ENCODE data around the gene MST1R.
A peak's percentile ranks its signal among the peaks of the same experiment; 100 is the strongest.
"Not testable (repeated sequence)": the region's sequence is repeated elsewhere in the genome, so short reads cannot be mapped to it uniquely, and the experiment has no call there.

The MST1R gene

DNA sequence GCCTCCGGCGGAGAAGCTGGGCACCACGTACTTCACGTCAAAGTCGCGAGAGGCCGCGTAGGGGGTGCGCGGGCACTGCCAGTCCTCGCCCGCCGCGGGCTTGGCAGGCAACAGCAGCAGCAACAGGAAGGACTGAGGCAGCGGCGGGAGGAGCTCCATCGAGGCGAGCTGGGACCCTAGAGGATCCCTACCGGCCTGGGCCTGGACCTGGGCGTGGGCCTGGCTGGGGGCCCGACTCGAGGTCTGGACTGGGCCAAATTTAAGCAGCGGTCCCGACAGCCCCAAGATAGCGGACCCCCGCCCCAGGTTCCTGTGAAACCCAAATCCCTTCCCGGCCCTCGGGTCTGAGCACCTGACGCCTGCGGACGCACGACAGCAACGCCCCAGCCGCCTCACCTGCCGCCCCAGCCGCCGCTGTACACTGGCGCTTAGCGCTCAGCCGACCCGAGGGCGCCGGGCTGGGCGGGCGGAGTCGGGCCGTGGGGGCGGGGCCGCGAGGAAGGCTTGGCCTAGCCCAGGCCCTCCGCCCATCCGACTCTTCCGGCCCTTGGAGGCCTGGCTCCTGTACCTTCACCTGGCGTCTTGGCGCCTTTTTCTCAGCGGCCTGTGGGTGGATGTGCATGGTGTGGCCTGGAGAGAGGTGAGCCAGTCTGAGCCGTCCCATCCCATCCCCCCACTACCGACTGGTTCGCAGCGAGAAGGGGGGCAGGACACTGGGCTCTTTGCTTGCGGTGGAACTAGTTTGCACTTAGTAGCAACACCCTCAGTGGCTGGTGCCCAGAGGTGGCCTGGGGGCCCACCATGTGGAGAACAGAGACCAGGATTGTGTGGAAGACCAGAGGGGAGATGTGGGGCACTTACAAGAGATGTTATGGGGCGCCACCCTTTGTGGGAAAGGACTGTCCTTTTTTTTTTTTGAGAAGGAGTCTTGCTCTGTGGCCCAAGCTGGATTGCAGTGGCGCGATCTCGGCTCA lies at the start of gene MST1R:
Gene MST1R (minus strand): TSS at position 423 of the 974 bp plus-strand sequence. CDS start 264 bp downstream, at position 159.
- DNase-seq = peak; percentile 81

GRCh38 chr3:49952924-49953323 lies 49.3 kb upstream of the MST1R start:
- no peak for DNase-seq

DNA sequence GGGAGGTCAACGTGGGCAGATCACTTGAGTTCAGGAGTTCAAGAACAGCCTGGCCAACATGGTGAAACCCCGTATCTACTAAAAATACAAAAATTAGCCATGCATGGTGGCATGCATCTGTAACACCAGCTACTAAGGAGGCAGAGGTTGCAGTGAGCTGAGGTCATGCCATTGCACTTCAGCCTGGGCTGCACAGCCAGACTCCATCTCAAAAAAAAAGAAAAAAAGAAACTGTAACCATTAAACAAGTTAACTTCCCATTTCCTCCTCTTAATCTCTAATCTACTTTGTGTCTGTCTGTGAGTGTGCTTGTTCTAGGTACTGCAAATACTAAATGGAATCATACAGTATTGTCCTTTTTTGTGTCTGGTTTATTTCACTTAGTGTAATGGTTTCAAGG lies 39.0 kb upstream of the MST1R start:
- DNase-seq = no peak

DNA sequence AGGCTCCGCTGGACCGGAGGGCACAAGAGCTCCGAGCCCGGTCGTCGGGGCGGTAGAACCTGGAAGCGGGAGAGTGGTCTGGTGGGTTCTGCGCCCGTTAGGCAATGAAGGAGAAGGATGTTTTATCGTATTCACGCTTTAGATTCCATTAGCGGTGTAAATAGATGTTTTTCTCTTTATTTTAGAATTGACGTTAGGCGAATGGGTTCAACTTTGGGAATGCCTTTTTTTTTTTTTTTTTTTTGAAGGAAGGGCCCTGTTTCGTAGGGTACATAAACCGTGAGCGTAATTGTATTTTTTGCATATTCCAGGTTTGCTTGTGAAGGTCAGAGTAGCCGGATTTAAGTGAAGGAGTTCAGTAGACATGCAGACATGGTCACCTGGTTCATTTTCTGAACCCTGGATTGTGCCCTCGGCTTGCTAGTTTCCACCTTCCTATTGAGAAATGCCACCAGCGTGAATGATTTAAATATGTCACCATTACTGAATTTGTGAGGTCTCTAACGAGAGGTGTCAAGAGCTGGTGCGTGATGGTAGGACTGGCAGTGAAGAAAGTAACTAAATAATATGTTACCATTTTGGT lies 37.1 kb upstream of the MST1R start:
- DNase-seq = no peak

DNA sequence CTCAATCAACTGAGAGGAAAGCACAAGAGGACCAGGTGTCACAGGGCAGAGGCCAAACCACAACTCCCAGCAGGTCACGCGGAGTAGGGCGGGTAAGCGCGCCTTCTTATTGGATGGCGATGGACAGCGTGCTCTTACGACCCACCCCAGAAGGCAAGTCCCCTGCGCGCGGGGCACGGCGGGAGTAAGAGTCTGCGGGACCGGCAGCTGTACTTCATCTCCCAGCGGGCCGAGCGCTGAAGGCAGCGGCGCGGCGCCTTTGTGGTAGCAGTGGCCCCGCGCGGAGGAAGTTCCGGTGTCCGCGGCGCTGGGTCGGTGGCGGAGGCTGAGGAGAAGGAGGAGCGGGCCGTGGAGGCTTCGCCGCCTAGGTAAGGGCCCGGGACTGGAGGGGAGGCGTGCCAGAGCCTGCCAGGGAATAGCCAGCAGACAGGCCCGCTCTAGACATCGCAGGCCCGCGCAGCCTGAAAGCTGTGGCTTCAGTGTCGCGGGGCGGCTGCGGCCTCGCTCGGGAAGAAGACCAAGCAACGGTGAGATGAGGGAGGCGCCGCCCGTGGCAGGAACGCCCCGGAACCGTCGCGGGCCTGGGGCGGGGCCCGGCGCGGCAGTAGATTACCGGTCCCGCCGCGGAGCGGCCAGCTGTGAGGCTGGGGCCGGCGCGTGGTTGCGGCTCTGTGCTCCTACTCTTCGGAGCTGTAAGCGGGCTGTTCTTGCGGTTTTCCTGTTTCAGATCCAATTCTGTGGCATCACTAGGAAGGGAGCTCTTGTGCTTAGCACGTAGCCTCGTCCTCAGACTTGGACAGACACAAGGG lies 36.4 kb upstream of the MST1R start, which contains the start of gene RBM6:
Gene RBM6 (plus strand): TSS at position 293 of the 809 bp plus-strand sequence. CDS start 22,492 bp downstream, outside the sequence.
- peak; percentile 93 for DNase-seq

DNA sequence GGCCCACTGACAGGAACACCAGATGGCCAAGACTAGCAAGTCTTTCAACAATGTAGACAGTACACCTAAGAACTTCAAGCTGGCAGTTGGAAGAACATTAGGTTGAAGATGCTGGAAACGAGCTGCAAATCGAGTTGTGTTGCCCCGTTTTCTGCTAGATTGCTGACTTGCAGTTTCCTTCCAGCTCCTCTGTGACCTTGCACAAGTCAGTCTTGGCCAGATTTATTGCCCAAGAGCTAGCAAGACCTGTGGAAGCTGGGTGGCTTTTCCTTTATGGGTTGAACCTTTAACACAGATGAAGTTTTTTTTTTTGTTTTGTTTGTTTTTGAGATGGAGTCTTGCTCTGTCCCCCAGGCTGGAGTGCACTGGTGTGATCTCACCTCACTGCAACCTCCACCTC lies 33.4 kb upstream of the MST1R start:
- DNase-seq = no peak

DNA sequence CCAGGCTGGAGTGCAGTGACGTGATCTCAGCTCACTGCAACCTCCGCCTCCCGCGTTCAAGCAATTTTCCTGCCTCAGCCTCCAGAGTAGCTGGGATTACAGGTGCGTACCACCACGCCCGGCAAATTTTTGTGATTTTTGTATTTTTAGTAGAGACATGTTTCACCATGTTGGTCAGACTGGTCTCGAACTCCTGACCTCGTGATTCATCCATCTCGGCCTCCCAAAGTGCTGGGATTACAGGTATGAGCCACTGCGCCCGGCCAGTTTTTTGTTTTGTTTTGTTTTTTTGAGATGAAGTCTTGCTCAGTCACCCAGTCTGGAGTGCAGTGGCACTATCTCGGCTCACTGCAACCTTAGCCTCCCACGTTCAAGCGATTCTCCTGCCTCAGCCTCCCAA lies 28.6 kb upstream of the MST1R start:
- DNase-seq = not testable (repeated sequence)

DNA sequence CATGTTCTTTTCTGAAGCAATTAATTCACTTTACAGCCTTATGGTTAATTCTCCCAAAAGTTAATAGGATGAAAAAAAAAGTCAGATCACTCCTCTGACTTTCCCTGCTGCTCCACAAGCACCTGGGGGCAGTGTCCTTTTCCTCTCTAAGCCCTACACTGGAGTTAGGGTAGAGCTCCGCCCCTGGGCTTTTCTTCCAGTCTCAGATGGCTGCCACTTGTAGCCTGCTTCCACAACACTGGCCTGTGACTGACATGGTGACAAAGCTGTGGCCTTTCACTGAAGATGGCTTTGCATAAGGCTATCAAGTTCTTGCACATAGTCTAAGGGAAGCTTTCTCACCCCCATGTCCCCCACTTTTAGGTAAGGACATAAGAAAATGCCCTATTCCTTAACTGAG lies 27.2 kb upstream of the MST1R start:
- no peak for DNase-seq

GRCh38 chr3:49930168-49930690 lies 26.6 kb upstream of the MST1R start:
- DNase-seq = no peak

GRCh38 chr3:49929291-49930167 lies 25.9 kb upstream of the MST1R start, which contains the start of gene MON1A:
Gene MON1A, minus strand, starts transcription at chr3:49929811. Its CDS starts 16,465 bp downstream, at chr3:49913346.
- DNase-seq = peak; percentile 87

GRCh38 chr3:49928481-49929017 lies 24.9 kb upstream of the MST1R start:
- no peak for DNase-seq

- DNase-seq = no peak
Observed at GRCh38 chr3:49927798-49928197, 24.1 kb upstream of the MST1R start.

GRCh38 chr3:49926117-49926728 lies 22.6 kb upstream of the MST1R start:
- no peak for DNase-seq

DNA sequence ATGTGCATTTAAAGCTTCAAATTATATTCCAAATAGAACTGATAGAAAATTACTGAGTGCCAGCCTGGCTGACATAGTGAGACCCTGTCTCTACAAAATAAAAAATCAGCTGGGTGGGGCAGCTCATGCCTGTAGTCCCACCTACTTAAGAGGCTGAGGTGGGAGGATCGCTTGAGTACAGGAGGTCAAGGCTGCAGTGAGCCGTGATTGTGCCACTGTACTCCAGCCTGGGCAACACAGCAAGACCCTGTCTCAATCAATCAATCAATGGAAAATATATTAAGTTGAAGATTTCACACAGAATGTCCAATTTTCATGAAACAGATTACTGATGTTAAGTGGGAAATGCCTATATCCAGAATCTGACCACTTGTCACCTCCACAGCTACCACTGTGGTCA lies 21.8 kb upstream of the MST1R start:
- no peak for DNase-seq

GRCh38 chr3:49924683-49925082 lies 21.0 kb upstream of the MST1R start:
- no peak for DNase-seq

DNA sequence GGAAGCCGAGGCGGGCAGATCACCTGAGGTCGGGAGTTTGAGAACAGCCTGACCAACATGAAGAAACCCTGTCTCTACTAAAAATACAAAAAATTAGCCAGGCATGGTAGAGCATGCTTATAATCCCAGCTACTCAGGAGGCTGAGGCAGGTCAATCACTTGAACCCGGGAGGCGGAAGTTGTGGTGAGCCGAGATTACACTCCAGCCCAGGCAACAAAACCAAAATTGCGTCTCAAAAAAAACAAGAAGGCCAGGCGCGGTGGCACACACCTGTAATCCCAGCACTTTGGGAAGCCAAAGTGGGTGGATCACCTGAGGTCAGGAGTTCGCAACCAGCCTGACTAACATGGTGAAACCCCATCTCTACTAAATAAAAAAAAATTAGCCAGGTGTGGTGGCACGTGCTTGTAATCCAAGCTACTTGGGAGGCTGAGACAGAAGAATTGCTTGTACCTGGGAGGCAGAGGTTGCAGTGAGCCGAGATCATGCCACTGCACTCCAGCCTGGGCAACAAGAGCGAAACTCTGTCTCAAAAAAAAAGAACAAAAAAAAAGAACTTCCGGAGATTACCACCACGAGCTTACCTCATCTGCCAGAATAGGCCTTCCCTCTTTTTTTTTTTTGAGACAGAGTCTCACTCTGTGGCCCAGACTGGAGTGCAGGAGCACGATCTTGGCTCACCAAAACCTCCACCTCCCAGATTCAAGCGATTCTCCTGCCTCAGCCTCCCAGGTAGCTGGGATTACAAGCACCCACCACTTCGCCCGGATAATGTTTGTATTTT lies 14.3 kb upstream of the MST1R start:
- DNase-seq = not testable (repeated sequence)

GRCh38 chr3:49916686-49917085 lies 13.0 kb upstream of the MST1R start:
- no peak for DNase-seq

DNA sequence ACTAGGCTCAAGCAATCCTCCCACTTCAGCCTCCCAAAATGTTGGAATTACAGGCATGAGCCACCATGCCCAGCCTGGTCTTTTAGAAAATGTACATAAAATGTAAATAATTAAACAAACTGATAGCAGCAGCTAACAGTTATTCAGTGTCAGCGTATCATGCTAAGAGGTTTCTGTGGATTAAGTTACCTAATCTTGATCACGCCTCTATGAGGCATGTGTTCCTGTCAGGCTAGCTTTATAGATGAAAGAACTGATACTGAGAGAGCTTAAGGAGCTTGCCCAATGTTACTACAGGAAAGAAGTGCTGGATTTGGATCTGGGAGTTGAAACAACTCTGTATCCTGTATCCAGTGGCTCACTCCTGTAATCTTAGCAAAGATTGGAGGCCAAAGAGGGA lies 11.2 kb upstream of the MST1R start:
- DNase-seq = no peak

- no peak for DNase-seq
Observed at GRCh38 chr3:49912881-49913281, 9.2 kb upstream of the MST1R start.

- no peak for DNase-seq
Observed at GRCh38 chr3:49911611-49912010, 7.9 kb upstream of the MST1R start.

Data from stimulated activated CD4-positive, alpha-beta T cell treated with anti-CD3 and anti-CD28 coated beads, Interleukin-12 subunit alpha, Interleukin-12 subunit beta, amount 100 ng/mL, for 4 hours (primary cell).